Heart right ventricle (tissue), 16 donors: ENCODE results near the gene SVIL. TPM values are rescaled to one million over a fixed set of nuclear protein-coding genes. Genes with fewer than 3 reads are reported as not detected.
"Not testable (repeated sequence)": the region's sequence is repeated elsewhere in the genome, so short reads cannot be mapped to it uniquely, and the experiment has no call there.

Source experiments
- ATAC-seq, 8 donors: fragments of 200-7000 bp; cut with Tn5 transposase; one replicate each; pipeline ENCODE4 v1.9.1; 2020; ENCODE audit warnings: mild to moderate bottlenecking in 8 of 8, moderate library complexity in 8 of 8, moderate number of reproducible peaks in 1 of 8
- DNase-seq, 2 donors: peaks; one replicate each; pipeline ENCODE4 v3.0.0-alpha.2; 2020
- H3K27ac ChIP-seq, 10 donors: fragments of 200-600 bp; sonication (generic) in 2 of 10; one replicate each; pipeline versions ENCODE4 v1.5.0 to v1.8.0; 2020 to 2022; ENCODE audit warnings: mild to moderate bottlenecking in 3 of 10
- H3K27me3 ChIP-seq, 7 donors: fragments of 200-600 bp; one replicate each; pipeline ENCODE4 v1.8.0; 2021 to 2022; ENCODE audit warnings: mild to moderate bottlenecking in 2 of 7
- H3K36me3 ChIP-seq, 9 donors: fragments of 200-600 bp; sonication (generic) in 1 of 9; one replicate each; pipeline versions ENCODE4 v1.5.0 to v1.8.0; 2020 to 2022; ENCODE audit warnings: mild to moderate bottlenecking in 2 of 9
- H3K4me1 ChIP-seq, 9 donors: fragments of 200-600 bp; sonication (generic) in 1 of 9; one replicate each; pipeline versions ENCODE4 v1.5.0 to v1.8.0; 2020 to 2022; ENCODE audit warnings: mild to moderate bottlenecking in 4 of 9
- H3K4me3 ChIP-seq, 10 donors: fragments of 200-600 bp; sonication (generic) in 2 of 10; one replicate each; pipeline versions ENCODE4 v1.5.0 to v1.8.0; 2020 to 2022; ENCODE audit warnings: mild to moderate bottlenecking in 7 of 10, moderate library complexity in 2 of 10
- H3K9me3 ChIP-seq, 11 donors: fragments of 200-600 bp in 10 of 11; sonication (generic) in 2 of 11; one replicate each; pipeline versions ENCODE4 v1.5.0 to v1.8.0; 2013 to 2022; ENCODE audit warnings: mild to moderate bottlenecking in 2 of 11, control low read depth in 1 of 11, moderate library complexity in 1 of 11
- CTCF ChIP-seq, 9 donors: fragments of 200-600 bp; sonication (generic) in 2 of 9; IDR thresholded peaks; one replicate each; pipeline versions ENCODE4 v1.5.0 to v1.8.0; 2021 to 2022; ENCODE audit warnings: antibody characterized with exemption in 9 of 9, mild to moderate bottlenecking in 5 of 9, moderate library complexity in 1 of 9
- WGBS, 2 donors: extraction: QIAGEN DNeasy Blood & Tissue Kit; methylation state at CpG; one replicate each; pipeline ENCODE4 v1.1.7; 2013; ENCODE audit warnings: inconsistent platforms in 1 of 2; 5-methylcytosine and 5-hydroxymethylcytosine counted together
- intact Hi-C, 10 donors: fragments of 100-400 bp; cut with DNase I; formaldehyde crosslinking; loops; one replicate each; pipeline versions ENCODE4 v1.11.1 to v1.14.2; 2022
- polyA plus RNA-seq, 2 donors: library from polyadenylated mRNA; stranded (reverse); fragments of 200-250 nt; gene quantifications; one replicate each; pipeline ENCODE4 v1.2.3, GENCODE V29; 2013
- total RNA-seq, 10 donors: library from RNA; stranded (reverse); fragmentation: NEBNext Ultra II Directional in 3 of 10; extraction: Animal tissue kit (Norgen Biotek cat#: 25700) in 3 of 10; gene quantifications; one replicate each; pipeline versions ENCODE4 v1.2.1 to v1.2.4, GENCODE V29; 2021 to 2023
- donor health status: Arrhythmogenic right ventricular cardiomyopathy.
- donor health status: ischemic (EF 13 %, LVEDD 7.1; RV severe dilation, severe dysfunction).
- donor health status: healthy with polysubstance abuse.
- donor health status: DM: no; HTN: yes; CAD: no.
- donor health status: DM: no; HTN: no; CAD: no.
- donor health status: ischemic (EF 25% LVEDD 6.9; RV normal size, moderate dysfunction).
- donor health status: ischemic (EF 25% LVEDD 5.7; RV mildly dilated, moderate dysfunction).
- donor health status: healthy.
- donor health status: DM: yes; HTN: yes; CAD: no.
- donor health status: Ischemic cardiomyopathy.
- donor health status: ischemic (EF 35%, LVEDD 5.7; RV mildly dilated, moderate dysfunction).
- donor health status: nonischemic (EF 11% LVEDD 7.7; RV severe dilation, severe dysfunction).
- donor health status: DM: yes; HTN: yes; CAD: no.
- donor health status: PGD.
- donor health status: ischemic (EF 29% LVEDD 5.4; RV normal size, mild dysfunction).
- donor health status: nonischemic (EF 23%, LVEDD 6.1; RV moderate dilation, normal function).

The SVIL gene
- total and polyA plus RNA-seq, 12 donors: 38.6 to 655 (median 450) TPM

GRCh38 chr10:29540016-29540415, 94.8 kb downstream of the SVIL start:
- Histone ChIP-seq H3K27me3 (no peaks in the 10 kb centered on the region), H3K4me3 (no peak overlapping the region), H3K27ac (peak overlapping the region in 2 of 10 donors; percentile 18 to 25), H3K4me1 (peaks cover 6 to 90% (median 68%) of the 10 kb centered on the region in 9 donors), H3K9me3 (no peaks in the 10 kb centered on the region), H3K36me3 (peaks cover 0 to 23% (median 0%) of the 10 kb centered on the region in 9 donors)
- TF ChIP-seq CTCF (IDR thresholded peaks at IDR 0.05): no peak
- intact Hi-C loops: loop anchor here in 2 of 10 donors (5.0 to 10.0 kb wide), 2 partner anchors 37 to 95 kb away; partner anchors contain the start of gene SVIL (in 1 of the 2)
- no peak for DNase-seq
- ATAC-seq: no peak
- WGBS, 2 donors: 94 to 95% methylated on average over 10 of the region's 10 CpGs

GRCh38 chr10:29539412-29539811, 95.4 kb downstream of the SVIL start:
- intact Hi-C loops: loop anchor here in 4 of 10 donors (10.0 kb wide), 2 partner anchors 45 to 195 kb away; no protein-coding TSS in a partner anchor
- DNase-seq (no peak), ATAC-seq (no peak)
- peaks cover 0 to 24% (median 0%) of the 10 kb centered on the region in 9 donors for H3K36me3 ChIP-seq
- H3K4me3 ChIP-seq: no peak overlapping the region
- peaks cover 6 to 92% (median 70%) of the 10 kb centered on the region in 9 donors for H3K4me1 ChIP-seq
- H3K27ac ChIP-seq: peak overlapping the region in 2 of 10 donors; percentile 18 to 28
- no peaks in the 10 kb centered on the region for H3K27me3 ChIP-seq
- TF ChIP-seq CTCF (IDR thresholded peaks at IDR 0.05): no peak
- no peaks in the 10 kb centered on the region for H3K9me3 ChIP-seq
- WGBS, 2 donors: 73 to 81% methylated on average over 6 of the region's 6 CpGs

GRCh38 chr10:29537799-29538198, 97.0 kb downstream of the SVIL start:
- no peak for TF ChIP-seq CTCF (IDR thresholded peaks at IDR 0.05)
- no peak for ATAC-seq

GRCh38 chr10:29536691-29537090, 98.1 kb downstream of the SVIL start:
- peak overlapping the region in 8 of 10 donors; percentile 6 to 85 (median 78) for H3K27ac ChIP-seq
- not testable (repeated sequence) for H3K4me3 ChIP-seq, DNase-seq, H3K9me3 ChIP-seq, H3K27me3 ChIP-seq
- ATAC-seq: peak in 4 of 8 donors; percentile 45 to 59 (median 52)
- WGBS, 2 donors: 62 to 67% methylated on average over 8 of the region's 8 CpGs
- peaks cover 0 to 50% (median 5%) of the 10 kb centered on the region in 9 donors for H3K36me3 ChIP-seq
- intact Hi-C loops: loop anchor here in 4 of 10 donors (10.0 kb wide), 2 partner anchors 48 to 198 kb away; no protein-coding TSS in a partner anchor
- peaks cover 6 to 70% (median 44%) of the 10 kb centered on the region in 9 donors for H3K4me1 ChIP-seq

More at GRCh38 chr10:29537799-29538198, 97.0 kb downstream of the SVIL start:
- DNase-seq: no peak
- no peaks in the 10 kb centered on the region for H3K27me3 ChIP-seq
- 57 to 69% methylated on average over 7 of the region's 7 CpGs for WGBS, 2 donors
- peak overlapping the region in 4 of 10 donors; percentile 17 to 85 (median 29) for H3K27ac ChIP-seq
- intact Hi-C loops: loop anchor here in 4 of 10 donors (10.0 kb wide), 2 partner anchors 47 to 197 kb away; no protein-coding TSS in a partner anchor
- H3K4me1 ChIP-seq: peaks cover 6 to 81% (median 55%) of the 10 kb centered on the region in 9 donors
- peaks cover 0 to 39% (median 5%) of the 10 kb centered on the region in 9 donors for H3K36me3 ChIP-seq
- no peak overlapping the region for H3K4me3 ChIP-seq
- H3K9me3 ChIP-seq: no peaks in the 10 kb centered on the region
